Gastrocnemius medialis (tissue), 4 donors: ENCODE data around the gene ADAMTSL1.

Experiments
- CTCF ChIP-seq, 5 experiments: fragments of 450-650 bp in 3 of 5; fragments of 200-600 bp in 2 of 5; sonication (generic) in 2 of 5; IDR thresholded peaks in 4 of 5; conservative IDR thresholded peaks in 1 of 5; 1 replicate in 4 of 5; 2 replicates in 1 of 5; pipeline ENCODE4 v1.5.1; 2016 to 2019; ENCODE audit warnings: antibody characterized with exemption in 5 of 5, mild to moderate bottlenecking in 3 of 5, moderate library complexity in 3 of 5
- POLR2A ChIP-seq, 2 donors: fragments of 450-650 bp; IDR thresholded peaks; one replicate each; pipeline ENCODE4 v1.6.1; 2017; ENCODE audit warnings: antibody characterized with exemption in 2 of 2, mild to moderate bottlenecking in 2 of 2, moderate library complexity in 2 of 2

DNA sequence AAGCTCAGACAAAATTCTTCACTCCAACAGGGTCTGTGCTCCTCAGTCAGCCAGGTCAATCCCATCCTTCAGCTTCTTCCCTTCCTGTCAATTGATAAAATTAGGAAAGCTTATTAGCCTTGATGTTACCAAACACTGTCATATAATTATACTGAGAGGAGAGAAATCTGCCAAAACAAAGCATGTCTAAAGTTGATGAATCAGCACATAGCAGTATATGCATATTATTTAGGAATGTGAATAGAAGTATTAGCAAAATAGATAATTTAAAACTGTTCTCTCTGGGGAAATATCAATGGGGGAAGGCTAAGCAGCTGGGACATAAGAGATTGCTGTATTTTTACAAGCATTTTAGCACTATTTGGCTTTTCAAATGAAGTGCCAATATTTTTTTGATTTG lies 451.9 kb downstream of the ADAMTSL1 start:
- TF ChIP-seq CTCF (IDR thresholded peaks at IDR 0.05 in 4 of 5, conservative IDR thresholded peaks at IDR 0.05 in 1 of 5) (no peak), POLR2A (IDR thresholded peaks at IDR 0.05) (no peak)
